IPS DF 4.7 (cell line): Measurements from ENCODE around the gene SUMF1.

Source experiments
- DNase-seq: peaks from one replicate; pipeline ENCODE4 v3.0.0-alpha.2; 2013; ENCODE audit warnings: low spot score; ENCODE audit errors: extremely low read depth

SUMF1 gene

GRCh38 chr3:4497843-4498324, 30.8 kb upstream of the SUMF1 start:
- DNase-seq: no peak

DNA sequence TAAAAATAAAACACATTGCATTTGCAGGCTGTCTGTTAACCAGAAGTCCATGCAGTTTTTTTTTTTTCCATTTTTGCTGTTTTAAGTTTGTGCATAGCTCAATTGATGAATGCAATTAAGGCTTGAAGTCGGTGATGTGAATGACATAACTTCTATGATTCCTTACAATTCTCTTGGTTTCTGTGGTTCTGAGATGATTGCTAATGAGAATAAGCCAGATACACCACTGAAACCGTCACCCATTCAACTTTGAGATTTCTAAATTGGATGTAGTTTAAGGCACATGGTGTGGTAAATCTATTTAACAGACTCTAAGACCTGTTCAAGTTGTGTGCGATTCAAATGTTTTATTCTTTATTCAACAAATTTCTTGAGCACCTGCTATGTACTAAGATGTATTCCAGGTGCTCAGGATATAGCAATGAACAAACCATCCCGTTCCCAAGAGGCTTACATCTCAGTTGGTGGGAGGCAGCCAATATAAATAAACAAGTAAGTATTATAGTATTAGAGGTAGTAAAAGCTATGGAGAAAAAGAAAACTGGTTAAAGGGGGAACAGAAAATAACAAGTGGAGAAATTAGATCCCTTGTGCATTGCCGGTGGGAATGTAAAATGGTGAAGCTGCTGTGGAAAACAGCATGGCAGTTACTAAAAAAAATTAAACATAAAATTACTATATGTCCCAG, 30.1 kb upstream of the SUMF1 start:
- no peak for DNase-seq

GRCh38 chr3:4496087-4496452, 29.0 kb upstream of the SUMF1 start:
- no peak for DNase-seq

GRCh38 chr3:4495294-4496086, 28.4 kb upstream of the SUMF1 start:
- DNase-seq: no peak

- DNase-seq: no peak
Measured at GRCh38 chr3:4494895-4495264, 27.8 kb upstream of the SUMF1 start.

DNA sequence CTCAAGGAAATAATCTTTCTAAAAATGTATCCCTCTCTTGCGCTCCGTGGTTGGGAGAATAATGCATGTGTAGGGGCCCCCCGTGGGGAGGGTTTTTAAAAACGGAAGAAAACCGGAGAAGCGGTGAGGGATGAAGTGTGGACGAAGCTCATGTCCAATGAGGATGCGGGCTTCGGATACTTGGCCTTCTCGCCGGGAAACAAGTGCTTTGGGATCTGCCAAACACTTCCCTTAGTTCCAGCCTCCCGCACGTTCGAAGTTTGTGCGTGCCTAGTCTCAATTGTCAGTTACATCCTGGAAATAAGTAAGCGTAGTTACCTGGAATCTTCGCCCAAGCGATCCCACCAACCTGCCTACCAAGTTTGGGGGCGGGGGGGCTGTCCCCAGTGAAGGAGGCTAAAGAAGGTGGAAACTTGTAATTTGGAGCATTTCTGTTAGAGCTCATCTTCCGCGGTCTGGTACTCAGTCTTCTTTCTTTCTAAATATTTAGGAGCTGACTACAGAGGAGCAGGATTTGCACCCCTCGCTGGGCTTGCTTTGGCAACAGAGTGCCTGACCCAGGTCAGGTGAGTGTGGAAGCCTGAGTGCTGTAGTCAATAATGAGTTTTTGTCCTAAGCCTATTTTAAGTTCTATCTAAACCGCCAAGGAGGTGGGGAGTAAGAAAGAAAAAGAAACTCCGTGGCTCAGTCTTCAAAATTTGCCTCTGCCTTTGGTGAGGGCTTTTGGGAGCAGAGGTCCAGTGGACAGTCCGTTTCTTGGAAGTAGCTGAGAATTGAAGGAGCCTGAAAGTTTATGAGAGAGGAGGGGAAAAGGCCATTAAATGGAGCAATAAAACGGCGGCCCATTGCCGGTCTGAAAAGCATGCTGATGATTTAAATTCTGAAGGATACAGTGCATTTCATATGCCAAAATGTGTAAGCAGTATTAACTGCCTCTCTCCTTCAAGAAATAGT, 27.1 kb upstream of the SUMF1 start:
- no peak for DNase-seq

DNA sequence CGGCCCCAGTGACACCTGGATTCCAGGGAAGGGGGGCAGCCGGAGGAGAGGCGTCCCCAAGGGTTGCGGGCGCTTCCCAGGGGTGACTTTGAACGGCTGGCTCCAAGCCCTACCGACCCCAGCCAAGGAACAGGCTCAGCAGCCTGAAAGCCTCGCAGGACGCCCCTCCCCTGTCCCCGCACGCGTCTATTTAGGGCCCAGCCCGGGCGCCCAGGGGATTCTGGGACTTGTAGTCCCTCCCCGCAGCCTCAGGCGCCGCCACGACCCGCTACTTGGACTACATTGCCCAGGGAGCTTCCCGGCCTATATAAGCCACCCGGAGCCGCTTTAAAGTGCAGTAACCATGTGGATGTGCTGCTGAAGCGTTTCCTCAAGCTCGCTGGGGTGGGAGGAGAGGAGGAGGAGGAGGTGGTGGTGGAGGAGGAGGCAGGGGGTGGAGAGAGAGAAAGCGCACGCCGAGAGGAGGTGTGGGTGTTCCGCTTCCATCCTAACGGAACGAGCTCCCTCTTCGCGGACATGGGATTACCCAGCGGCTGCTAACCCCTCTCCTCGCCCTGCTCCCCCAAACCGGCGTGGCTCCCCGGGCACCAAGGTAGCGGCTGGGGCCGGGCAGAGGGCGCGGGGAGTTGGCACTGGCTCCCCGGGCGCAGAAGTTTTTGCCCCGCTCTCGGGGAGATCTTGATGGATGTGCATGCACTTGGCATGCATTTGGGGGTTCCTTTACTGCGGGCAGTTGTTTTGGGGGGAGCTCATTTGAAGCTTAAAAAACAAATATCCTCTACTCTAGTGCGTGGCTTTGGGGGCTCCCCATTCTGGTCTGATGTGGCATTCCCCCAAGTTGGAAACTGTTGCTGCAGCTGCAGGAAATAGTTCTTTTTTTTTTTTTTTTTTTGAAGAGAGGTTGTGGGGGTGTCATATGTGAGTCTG, 26.2 kb upstream of the SUMF1 start, which contains the start of gene ITPR1:
TSS of gene ITPR1 (plus strand) at position 335 of the 927 bp plus-strand sequence. CDS start 23,144 bp downstream, outside the sequence.
- peak; percentile 94 for DNase-seq

GRCh38 chr3:4492208-4493013, 25.3 kb upstream of the SUMF1 start:
- no peak for DNase-seq

DNA sequence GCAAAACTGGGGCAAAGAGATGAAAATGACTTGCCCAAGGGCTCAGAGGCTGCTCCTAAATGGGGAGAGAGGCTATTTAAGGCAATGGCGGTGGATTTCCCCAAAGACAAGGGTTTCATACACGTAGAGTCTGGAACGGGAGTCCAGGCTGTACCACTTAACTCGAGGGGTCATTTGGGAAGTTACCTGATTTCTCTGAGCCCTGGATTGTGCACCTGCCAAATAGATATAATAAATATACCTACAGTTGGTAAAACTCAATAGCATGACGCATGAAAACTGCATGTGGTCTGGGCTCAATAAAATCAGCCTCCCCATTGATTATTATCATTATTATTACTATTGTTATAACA, 24.8 kb upstream of the SUMF1 start:
- DNase-seq: no peak

GRCh38 chr3:4478261-4478660, 11.2 kb upstream of the SUMF1 start:
- no peak for DNase-seq

DNA sequence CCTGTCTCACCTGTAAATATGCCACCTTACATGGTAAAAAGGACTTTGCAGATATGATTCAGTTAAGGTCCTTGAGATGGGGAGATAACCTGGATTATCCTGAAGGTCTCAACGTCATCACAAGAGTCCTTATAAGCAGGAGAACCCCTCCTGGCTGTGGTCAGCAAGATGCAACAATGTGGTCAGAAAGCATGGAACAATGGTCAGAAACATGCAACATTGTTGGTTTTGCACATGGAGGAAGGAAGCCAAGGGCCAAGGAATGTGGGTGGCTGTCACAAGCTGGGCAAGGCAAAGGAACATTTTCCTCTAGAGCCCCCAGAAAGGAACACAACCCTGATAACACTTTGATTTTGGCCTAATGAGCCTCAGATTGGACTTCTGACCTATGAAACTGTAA, 9.4 kb upstream of the SUMF1 start:
- DNase-seq: no peak

DNA sequence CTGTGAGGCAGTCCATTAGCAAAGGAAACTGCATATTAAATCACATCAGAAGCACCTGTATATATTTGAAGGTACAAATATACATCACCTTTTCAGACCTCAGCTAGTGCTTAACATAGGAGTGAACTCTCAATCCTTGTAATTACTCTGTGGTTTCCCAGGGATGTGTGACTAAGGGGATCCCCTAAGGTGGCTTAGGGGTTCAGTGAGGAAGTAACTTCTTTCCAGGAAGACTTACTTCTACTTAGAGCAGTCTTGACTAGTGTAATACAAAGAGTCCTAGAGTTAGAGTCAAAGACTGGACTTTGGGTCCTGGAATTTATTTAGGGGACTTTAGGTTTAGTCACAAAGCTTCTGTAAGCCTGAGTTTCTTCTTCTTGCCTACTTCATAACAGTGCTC, 8.7 kb upstream of the SUMF1 start:
- DNase-seq: no peak

GRCh38 chr3:4474683-4475490, 7.8 kb upstream of the SUMF1 start:
- DNase-seq: no peak

GRCh38 chr3:4472766-4473165, 5.7 kb upstream of the SUMF1 start:
- no peak for DNase-seq

DNA sequence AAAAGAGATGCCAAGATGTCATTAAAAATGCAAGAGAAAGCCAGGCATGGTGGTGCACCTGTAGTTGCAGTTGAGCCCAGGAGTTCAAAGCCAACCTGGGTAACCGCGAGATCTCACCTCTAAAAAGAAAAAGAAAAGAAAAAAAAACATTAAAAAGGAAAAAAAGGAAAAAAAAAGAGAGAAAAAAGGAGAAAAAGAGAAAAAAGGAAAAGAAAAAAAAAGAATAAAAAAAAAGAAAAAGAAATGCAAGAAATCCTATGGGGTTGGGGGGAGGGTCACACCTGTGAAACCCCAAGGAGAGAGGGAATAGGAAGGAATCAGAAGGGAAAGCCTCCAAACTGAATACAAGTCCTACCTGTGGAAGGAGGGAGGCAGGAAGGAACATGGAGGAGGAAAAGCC, 5.2 kb upstream of the SUMF1 start:
- no peak for DNase-seq

GRCh38 chr3:4471907-4472306, 4.8 kb upstream of the SUMF1 start:
- DNase-seq: no peak

GRCh38 chr3:4467522-4467867, 426 bp upstream of the SUMF1 start:
- DNase-seq: no peak

- no peak for DNase-seq
Measured at GRCh38 chr3:4464576-4464975, 2.5 kb downstream of the SUMF1 start.

GRCh38 chr3:4462369-4463040, 4.6 kb downstream of the SUMF1 start:
- DNase-seq: no peak
